Heart right ventricle (tissue), 16 donors: ENCODE data around the gene MRTFA. TPM values are rescaled to one million over a fixed set of nuclear protein-coding genes. Genes with fewer than 3 reads are reported as not detected.

Experiments used
- ATAC-seq, 8 donors: fragments of 200-7000 bp; cut with Tn5 transposase; one replicate each; pipeline ENCODE4 v1.9.1; 2020; ENCODE audit warnings: mild to moderate bottlenecking in 8 of 8, moderate library complexity in 8 of 8, moderate number of reproducible peaks in 1 of 8
- DNase-seq, 2 donors: peaks; one replicate each; pipeline ENCODE4 v3.0.0-alpha.2; 2020
- H3K27ac ChIP-seq, 10 donors: fragments of 200-600 bp; sonication (generic) in 2 of 10; one replicate each; pipeline versions ENCODE4 v1.5.0 to v1.8.0; 2020 to 2022; ENCODE audit warnings: mild to moderate bottlenecking in 3 of 10
- H3K27me3 ChIP-seq, 7 donors: fragments of 200-600 bp; one replicate each; pipeline ENCODE4 v1.8.0; 2021 to 2022; ENCODE audit warnings: mild to moderate bottlenecking in 2 of 7
- H3K36me3 ChIP-seq, 9 donors: fragments of 200-600 bp; sonication (generic) in 1 of 9; one replicate each; pipeline versions ENCODE4 v1.5.0 to v1.8.0; 2020 to 2022; ENCODE audit warnings: mild to moderate bottlenecking in 2 of 9
- H3K4me1 ChIP-seq, 9 donors: fragments of 200-600 bp; sonication (generic) in 1 of 9; one replicate each; pipeline versions ENCODE4 v1.5.0 to v1.8.0; 2020 to 2022; ENCODE audit warnings: mild to moderate bottlenecking in 4 of 9
- H3K4me3 ChIP-seq, 10 donors: fragments of 200-600 bp; sonication (generic) in 2 of 10; one replicate each; pipeline versions ENCODE4 v1.5.0 to v1.8.0; 2020 to 2022; ENCODE audit warnings: mild to moderate bottlenecking in 7 of 10, moderate library complexity in 2 of 10
- H3K9me3 ChIP-seq, 11 donors: fragments of 200-600 bp in 10 of 11; sonication (generic) in 2 of 11; one replicate each; pipeline versions ENCODE4 v1.5.0 to v1.8.0; 2013 to 2022; ENCODE audit warnings: mild to moderate bottlenecking in 2 of 11, control low read depth in 1 of 11, moderate library complexity in 1 of 11
- WGBS, 2 donors: extraction: QIAGEN DNeasy Blood & Tissue Kit; methylation state at CpG; one replicate each; pipeline ENCODE4 v1.1.7; 2013; ENCODE audit warnings: inconsistent platforms in 1 of 2; 5-methylcytosine and 5-hydroxymethylcytosine counted together
- intact Hi-C, 10 donors: fragments of 100-400 bp; cut with DNase I; formaldehyde crosslinking; loops; one replicate each; pipeline versions ENCODE4 v1.11.1 to v1.14.2; 2022
- polyA plus RNA-seq, 2 donors: library from polyadenylated mRNA; stranded (reverse); fragments of 200-250 nt; gene quantifications; one replicate each; pipeline ENCODE4 v1.2.3, GENCODE V29; 2013
- total RNA-seq, 10 donors: library from RNA; stranded (reverse); fragmentation: NEBNext Ultra II Directional in 3 of 10; extraction: Animal tissue kit (Norgen Biotek cat#: 25700) in 3 of 10; gene quantifications; one replicate each; pipeline versions ENCODE4 v1.2.1 to v1.2.4, GENCODE V29; 2021 to 2023
- TF ChIP-seq, protein P1 (sequence below), 9 donors: fragments of 200-600 bp; sonication (generic) in 2 of 9; IDR thresholded peaks; one replicate each; pipeline versions ENCODE4 v1.5.0 to v1.8.0; 2021 to 2022; ENCODE audit warnings: antibody characterized with exemption in 9 of 9, mild to moderate bottlenecking in 5 of 9, moderate library complexity in 1 of 9
- donor health status: Arrhythmogenic right ventricular cardiomyopathy.
- donor health status: ischemic (EF 13 %, LVEDD 7.1; RV severe dilation, severe dysfunction).
- donor health status: healthy with polysubstance abuse.
- donor health status: DM: no; HTN: yes; CAD: no.
- donor health status: DM: no; HTN: no; CAD: no.
- donor health status: ischemic (EF 25% LVEDD 6.9; RV normal size, moderate dysfunction).
- donor health status: ischemic (EF 25% LVEDD 5.7; RV mildly dilated, moderate dysfunction).
- donor health status: healthy.
- donor health status: DM: yes; HTN: yes; CAD: no.
- donor health status: Ischemic cardiomyopathy.
- donor health status: ischemic (EF 35%, LVEDD 5.7; RV mildly dilated, moderate dysfunction).
- donor health status: nonischemic (EF 11% LVEDD 7.7; RV severe dilation, severe dysfunction).
- donor health status: DM: yes; HTN: yes; CAD: no.
- donor health status: PGD.
- donor health status: ischemic (EF 29% LVEDD 5.4; RV normal size, mild dysfunction).
- donor health status: nonischemic (EF 23%, LVEDD 6.1; RV moderate dilation, normal function).

The MRTFA gene
- total and polyA plus RNA-seq, 12 donors = 13.2 to 30.9 (median 18.9) TPM

DNA sequence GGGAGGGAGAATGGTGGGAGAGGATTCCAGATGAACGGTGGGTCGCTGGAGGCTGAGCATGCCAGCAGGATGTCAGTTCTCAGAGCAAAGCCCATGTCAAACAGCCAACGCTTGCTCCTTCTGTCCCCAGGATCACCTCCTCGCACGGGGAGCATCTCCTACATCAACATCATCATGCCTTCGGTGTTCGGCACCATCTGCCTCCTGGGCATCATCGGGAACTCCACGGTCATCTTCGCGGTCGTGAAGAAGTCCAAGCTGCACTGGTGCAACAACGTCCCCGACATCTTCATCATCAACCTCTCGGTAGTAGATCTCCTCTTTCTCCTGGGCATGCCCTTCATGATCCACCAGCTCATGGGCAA lies 44.3 kb upstream of the MRTFA start:
- Histone ChIP-seq H3K27me3 (peaks cover 0 to 22% (median 0%) of the 10 kb centered on the region in 7 donors), H3K4me1 (peaks cover 6 to 50% (median 25%) of the 10 kb centered on the region in 9 donors), H3K9me3 (no peaks in the 10 kb centered on the region), H3K27ac (peak overlapping the region in 2 of 10 donors; percentile 31 to 53), H3K36me3 (no peaks in the 10 kb centered on the region), H3K4me3 (no peak overlapping the region)
- TF ChIP-seq, protein P1, sequence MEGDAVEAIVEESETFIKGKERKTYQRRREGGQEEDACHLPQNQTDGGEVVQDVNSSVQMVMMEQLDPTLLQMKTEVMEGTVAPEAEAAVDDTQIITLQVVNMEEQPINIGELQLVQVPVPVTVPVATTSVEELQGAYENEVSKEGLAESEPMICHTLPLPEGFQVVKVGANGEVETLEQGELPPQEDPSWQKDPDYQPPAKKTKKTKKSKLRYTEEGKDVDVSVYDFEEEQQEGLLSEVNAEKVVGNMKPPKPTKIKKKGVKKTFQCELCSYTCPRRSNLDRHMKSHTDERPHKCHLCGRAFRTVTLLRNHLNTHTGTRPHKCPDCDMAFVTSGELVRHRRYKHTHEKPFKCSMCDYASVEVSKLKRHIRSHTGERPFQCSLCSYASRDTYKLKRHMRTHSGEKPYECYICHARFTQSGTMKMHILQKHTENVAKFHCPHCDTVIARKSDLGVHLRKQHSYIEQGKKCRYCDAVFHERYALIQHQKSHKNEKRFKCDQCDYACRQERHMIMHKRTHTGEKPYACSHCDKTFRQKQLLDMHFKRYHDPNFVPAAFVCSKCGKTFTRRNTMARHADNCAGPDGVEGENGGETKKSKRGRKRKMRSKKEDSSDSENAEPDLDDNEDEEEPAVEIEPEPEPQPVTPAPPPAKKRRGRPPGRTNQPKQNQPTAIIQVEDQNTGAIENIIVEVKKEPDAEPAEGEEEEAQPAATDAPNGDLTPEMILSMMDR (IDR thresholded peaks at IDR 0.05) = no peak
- DNase-seq (no peak), ATAC-seq (no peak)
- 90 to 93% methylated on average over 15 of the region's 15 CpGs for WGBS, 2 donors
- intact Hi-C loops = loop anchor here in 4 of 10 donors (5.0 to 10.0 kb wide), 4 partner anchors 74 to 214 kb away; no protein-coding TSS in a partner anchor

DNA sequence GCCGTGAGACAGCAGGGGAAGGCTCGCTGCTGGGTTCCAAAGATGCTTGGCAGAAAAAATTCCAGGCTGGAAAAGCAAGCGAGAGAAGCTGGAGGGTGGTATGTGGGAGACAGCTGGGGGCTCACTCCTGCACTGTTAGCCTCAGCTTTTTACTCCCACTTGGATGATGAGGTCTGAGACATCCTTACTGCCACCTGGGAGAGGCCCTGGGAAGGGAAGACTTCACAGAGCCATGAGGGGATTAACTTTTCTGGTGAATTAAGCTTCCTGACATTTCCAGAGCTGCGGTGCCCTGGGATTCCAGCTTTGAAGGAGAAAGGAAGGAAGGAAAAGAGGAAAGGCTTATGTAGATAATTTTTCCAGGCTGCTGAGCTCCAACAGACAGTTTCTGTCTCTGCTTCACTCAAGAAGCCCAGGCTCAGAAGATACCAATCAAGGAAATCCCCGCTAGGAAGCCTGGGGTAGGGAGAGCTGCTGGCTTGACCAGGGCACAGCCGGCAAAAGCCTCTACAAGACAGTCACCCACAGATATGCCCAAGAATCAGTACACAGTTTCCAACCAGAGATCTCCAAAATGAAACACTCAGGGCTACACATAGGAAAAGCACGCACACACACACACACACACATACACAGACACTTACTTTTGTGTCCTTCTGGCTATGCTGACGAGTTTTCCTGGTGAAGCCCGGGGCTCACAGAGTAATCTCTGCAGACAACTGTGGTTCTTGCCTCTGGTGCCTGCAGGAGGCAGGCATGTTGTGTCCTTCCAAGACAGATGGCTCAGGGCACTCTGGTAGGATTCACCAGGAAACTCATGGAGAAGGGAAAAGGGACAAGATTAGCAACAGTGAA lies 43.7 kb upstream of the MRTFA start:
- TF ChIP-seq, protein P1 (IDR thresholded peaks at IDR 0.05) = no peak
- H3K27ac ChIP-seq = peak overlapping the region in 2 of 10 donors; percentile 31 to 53
- ATAC-seq (peak in 1 of 8 donors; percentile 28), DNase-seq (no peak)
- peak overlapping the region in 6 of 10 donors; percentile 5 to 46 (median 40) for H3K4me3 ChIP-seq
- peaks cover 6 to 50% (median 25%) of the 10 kb centered on the region in 9 donors for H3K4me1 ChIP-seq
- no peaks in the 10 kb centered on the region for H3K36me3 ChIP-seq
- WGBS, 2 donors = 41 to 43% methylated on average over 9 of the region's 9 CpGs
- intact Hi-C loops = loop anchor here in 4 of 10 donors (5.0 to 10.0 kb wide), 4 partner anchors 75 to 215 kb away; no protein-coding TSS in a partner anchor
- H3K9me3 ChIP-seq = no peaks in the 10 kb centered on the region
- peaks cover 0 to 22% (median 0%) of the 10 kb centered on the region in 7 donors for H3K27me3 ChIP-seq

- Histone ChIP-seq H3K27me3 (peaks cover 0 to 22% (median 0%) of the 10 kb centered on the region in 7 donors), H3K4me3 (peak within 1 kb of the TSS in 8 of 10 donors; percentile 24 to 46 (median 36)), H3K36me3 (no peaks in the 10 kb centered on the region), H3K9me3 (no peaks in the 10 kb centered on the region), H3K27ac (peak within 1 kb of the TSS in 2 of 10 donors; percentile 31 to 53), H3K4me1 (peaks cover 6 to 50% (median 25%) of the 10 kb centered on the region in 9 donors)
- TF ChIP-seq, protein P1 (IDR thresholded peaks at IDR 0.05) = no peak
- ATAC-seq (peak in 4 of 8 donors; percentile 18 to 31 (median 25)), DNase-seq (no peak)
- intact Hi-C loops = no loop called here
- 15 to 19% methylated on average over 21 of the region's 21 CpGs for WGBS, 2 donors
These were observed 42.9 kb upstream of the MRTFA start, which contains the start of gene MCHR1 for GRCh38 chr22:40679249-40679963. Gene MCHR1, plus strand, starts transcription at chr22:40679484. Its CDS starts 169 bp downstream, at chr22:40679653.
